Stimulated activated CD8-positive, alpha-beta memory T cell treated with anti-CD3 and anti-CD28 coated beads, Interleukin-4, amount 100 ng/mL, for 48 hours (primary cell): ENCODE results near the gene SCAMP4.
"Not testable (repeated sequence)": the region's sequence is repeated elsewhere in the genome, so short reads cannot be mapped to it uniquely, and the experiment has no call there.

Experiments used
- DNase-seq: peaks from one replicate; pipeline ENCODE4 v3.0.0-alpha.2; 2020

The SCAMP4 gene

GRCh38 chr19:1867349-1867724 lies 37.9 kb upstream of the SCAMP4 start:
- no peak for DNase-seq

GRCh38 chr19:1868971-1869370 lies 36.2 kb upstream of the SCAMP4 start:
- DNase-seq, result no peak

DNA sequence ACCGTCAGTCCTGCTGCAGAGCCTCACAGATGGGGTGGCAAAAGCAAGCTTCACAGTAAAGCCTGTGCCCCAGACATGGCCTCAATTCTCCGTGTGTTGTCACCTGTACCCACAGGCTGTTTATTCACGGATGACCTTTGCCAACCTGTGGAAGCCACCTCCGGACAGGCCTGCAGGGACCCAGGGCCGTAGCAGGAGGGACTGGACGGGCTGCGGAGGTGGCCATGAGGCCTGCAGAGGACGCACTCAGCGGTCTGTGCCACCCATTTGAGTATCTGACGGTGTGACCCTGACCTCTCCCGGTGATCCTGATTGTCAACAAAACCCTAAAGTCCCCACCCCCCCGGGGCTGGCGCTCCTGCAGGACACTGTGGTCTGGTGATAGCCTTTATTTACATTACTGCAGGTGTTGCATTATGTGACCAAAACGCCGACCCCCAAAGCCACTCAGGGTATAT lies 34.0 kb upstream of the SCAMP4 start:
- DNase-seq, result no peak

DNA sequence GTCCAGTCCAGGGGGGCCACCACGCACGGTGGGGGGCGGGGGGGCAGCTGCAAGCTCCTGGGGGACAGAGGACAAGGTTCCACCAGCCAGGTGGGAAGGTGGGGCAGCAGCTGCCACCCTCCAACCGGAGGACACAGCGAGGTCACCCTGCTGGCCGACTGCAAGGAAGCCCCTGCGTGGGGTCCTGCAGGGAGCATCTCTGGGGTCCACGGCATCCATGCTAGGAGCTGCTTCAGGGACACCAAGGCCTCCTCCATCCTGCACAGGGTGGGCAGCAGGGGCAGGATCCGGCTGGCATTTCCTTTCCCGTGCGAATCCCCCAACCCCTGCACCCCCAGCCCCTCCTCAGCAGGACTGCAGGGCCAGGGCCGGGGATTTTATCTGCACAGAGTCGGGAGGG lies 33.6 kb upstream of the SCAMP4 start:
- DNase-seq, result no peak

DNA sequence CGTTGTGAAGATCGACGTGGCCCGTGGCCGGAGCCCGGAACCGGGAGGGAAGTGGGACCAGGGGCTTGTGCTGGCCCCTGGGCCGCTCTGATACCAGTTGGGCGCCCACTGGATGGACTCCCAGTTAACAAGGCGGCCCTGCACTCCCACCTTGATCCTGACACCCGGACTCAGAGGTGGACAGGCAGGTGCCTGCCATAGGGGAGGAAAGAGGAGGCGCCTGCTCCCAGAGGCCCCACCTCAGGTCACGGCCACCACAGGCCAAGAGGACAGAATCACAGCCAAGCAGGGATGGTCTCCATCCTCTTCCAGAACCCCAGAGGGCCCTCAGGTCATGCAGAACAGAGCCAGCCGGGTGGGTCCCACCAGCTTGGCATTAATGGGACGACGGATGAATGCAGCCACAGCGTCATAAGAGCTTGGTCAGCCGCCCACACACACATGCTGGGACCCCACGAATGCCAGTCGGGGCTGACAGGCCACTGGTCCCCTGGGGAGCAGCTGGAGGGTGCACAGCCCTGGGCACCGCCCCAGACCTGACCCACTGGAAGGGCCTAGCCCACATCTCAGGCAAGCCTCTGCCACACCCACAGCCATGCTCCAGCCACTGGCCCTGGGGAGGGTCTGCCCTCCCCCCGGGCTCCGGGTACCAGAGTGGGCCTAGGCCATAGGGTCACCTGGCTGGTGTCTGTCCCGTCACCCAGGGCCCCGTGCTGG lies 32.2 kb upstream of the SCAMP4 start:
- DNase-seq, result no peak

GRCh38 chr19:1873524-1874473 lies 31.4 kb upstream of the SCAMP4 start:
- no peak for DNase-seq

- peak; percentile 46 for DNase-seq
Measured at GRCh38 chr19:1874554-1875185, 30.5 kb upstream of the SCAMP4 start.

DNA sequence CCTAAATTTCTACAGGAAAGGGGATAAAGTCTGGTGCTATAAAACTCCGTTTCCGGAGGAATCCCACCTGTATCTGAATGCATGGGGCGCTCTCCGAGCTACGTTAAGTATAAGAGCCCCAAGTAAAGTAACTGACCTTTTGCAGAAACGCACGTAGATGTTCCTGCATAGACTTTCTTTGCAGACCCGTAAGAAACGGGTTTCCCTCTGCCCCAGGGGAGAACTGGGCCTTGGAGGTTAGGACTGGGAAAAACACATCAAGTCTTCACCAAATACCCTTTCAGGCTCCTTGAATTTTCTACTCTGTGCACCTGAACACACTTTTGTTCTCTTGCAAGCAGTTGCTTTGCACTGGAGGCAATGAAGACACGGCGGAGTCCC lies 29.9 kb upstream of the SCAMP4 start:
- not testable (repeated sequence) for DNase-seq

DNA sequence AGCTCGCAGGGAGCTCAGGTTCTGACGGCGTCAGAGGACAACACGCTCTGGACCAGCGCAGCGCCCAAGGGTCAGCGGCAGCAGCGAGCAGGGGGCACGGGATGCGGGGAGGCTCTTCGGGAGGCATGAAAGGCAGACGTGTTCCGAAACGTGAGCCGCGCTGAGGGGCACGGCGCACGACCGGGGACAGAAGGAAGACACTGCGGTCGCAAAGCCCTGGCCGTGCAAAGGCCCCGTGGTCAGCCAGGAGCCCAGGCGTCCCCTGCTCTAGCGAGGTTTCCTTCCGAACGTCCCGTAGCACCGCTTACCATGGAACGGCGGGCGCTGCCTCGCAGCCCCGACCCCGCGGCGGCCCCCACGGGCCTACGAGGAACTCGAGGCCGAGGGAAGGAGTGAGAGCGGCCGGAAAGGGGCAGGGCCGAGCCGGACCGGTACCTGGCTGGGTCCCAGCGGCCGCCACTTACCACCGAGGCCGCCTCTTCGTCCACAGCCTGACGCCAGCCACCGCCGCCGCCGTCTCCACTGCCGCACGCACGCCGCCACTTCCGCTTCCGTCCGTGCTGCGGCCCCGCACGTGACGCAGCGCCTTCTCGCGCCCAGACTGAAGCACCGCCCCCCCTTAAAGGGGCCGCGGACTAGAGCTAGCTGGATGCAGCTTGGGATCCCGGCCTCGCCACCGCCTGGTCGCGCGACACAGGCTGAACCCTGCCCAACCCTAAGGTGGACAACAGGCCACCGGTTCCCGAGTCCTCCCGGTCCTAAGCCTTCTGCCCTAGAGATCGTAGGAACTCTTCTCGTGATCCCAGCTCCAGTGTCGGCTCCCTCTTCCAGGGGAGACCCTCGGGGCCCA lies 29.3 kb upstream of the SCAMP4 start:
- peak; percentile 91 for DNase-seq

- not testable (repeated sequence) for DNase-seq
Measured at GRCh38 chr19:1876496-1877279, 28.5 kb upstream of the SCAMP4 start.

DNA sequence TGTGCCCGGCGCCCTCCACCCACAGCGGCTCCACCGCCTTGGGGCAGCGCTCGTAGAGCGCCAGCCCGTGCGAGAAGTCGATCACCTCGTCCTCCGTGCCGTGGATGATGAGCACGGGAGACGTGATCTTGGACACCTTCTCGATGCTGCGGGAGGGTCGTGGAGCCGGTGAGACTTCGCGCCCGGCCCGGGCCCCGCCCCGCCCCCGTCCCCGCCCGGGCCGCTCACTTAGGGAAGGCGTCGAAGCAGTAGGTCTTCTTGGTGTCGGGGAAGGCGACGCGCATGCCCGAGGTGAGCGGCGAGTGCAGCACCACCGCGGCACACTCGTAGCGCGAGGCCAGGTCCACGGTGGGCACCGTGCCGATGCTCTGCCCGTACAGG lies 27.9 kb upstream of the SCAMP4 start:
- not testable (repeated sequence) for DNase-seq

DNA sequence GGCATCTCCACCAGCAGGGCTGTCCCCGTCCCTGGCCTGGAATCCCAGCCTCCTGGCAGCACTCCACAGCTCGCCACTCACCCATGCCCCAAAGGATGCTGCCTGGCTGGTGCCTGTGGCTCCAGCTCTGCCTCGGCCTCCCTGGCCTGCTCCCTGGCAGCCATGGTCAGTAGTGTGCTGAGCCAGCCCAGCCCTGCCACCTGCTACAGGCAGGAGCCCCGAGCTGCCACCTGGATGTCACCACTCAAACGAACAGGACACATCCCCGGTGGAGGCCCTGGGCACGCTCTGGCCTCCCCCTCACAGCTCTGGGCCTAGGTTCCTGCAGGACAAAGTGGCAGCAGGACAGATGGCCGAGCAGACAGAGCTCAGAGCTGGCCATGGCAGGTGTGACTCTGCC lies 26.6 kb upstream of the SCAMP4 start:
- not testable (repeated sequence) for DNase-seq

- not testable (repeated sequence) for DNase-seq
Measured at GRCh38 chr19:1879982-1880381, 25.2 kb upstream of the SCAMP4 start.

- DNase-seq, result no peak
Measured at GRCh38 chr19:1880611-1881392, 24.4 kb upstream of the SCAMP4 start.

GRCh38 chr19:1881393-1882088 lies 23.7 kb upstream of the SCAMP4 start:
- not testable (repeated sequence) for DNase-seq

DNA sequence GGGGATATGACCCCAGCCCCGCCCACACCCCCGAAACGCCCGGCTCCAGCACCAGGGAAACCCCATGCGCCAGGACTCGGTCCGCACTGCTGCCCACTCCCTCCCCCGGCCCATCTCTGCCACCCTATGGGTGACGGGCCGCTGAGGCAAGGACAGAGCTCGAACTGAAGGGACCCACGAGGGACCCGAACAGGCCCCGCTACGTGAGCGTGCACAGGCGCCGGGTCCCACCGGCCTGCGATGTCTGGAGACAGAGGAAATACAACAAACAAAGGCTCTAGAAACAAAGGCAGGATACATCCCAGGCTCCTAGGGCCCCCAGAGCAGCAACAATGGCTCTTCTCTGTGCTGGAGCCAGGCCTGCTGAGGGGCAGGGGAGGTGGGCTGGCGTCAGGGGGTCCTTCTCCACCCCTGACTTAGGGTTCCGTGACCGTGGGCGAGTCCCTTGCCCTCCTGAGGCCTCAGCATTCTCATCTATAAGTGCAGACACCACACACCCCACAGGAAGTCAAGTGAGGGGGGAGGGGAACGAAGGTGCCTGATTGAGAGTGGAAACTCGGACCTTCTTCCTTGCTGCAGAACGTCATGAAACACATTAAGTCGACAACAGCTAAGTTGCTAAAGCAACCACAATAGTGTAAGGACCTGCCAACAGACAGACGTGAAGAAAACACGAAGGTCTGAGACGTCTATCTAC lies 23.0 kb upstream of the SCAMP4 start:
- peak; percentile 79 for DNase-seq

- DNase-seq, result no peak
Measured at GRCh38 chr19:1882786-1883692, 22.2 kb upstream of the SCAMP4 start.

GRCh38 chr19:1883784-1884183 lies 21.4 kb upstream of the SCAMP4 start:
- DNase-seq, result no peak
